Transverse colon (tissue), 3 donors: ENCODE results near the gene SRI.

Source experiments
- CTCF ChIP-seq, 5 experiments: fragments of 200-600 bp in 3 of 5; fragments of 450-650 bp in 2 of 5; sonication (generic) in 3 of 5; IDR thresholded peaks; 1 replicate in 2 of 5; 2 replicates in 3 of 5; pipeline ENCODE4 v1.5.1; 2016 to 2017; ENCODE audit warnings: antibody characterized with exemption in 5 of 5, inconsistent platforms in 3 of 5, mild to moderate bottlenecking in 2 of 5, moderate library complexity in 1 of 5
- EP300 ChIP-seq: sonication (generic); formaldehyde crosslinking; IDR thresholded peaks from one replicate; pipeline ENCODE4 v1.6.1; 2017; ENCODE audit warnings: antibody characterized with exemption, low read depth
- POLR2A ChIP-seq: fragments of 450-650 bp; IDR thresholded peaks from one replicate; pipeline ENCODE4 v1.6.1; 2016; ENCODE audit warnings: antibody characterized with exemption, mild to moderate bottlenecking, moderate library complexity

DNA sequence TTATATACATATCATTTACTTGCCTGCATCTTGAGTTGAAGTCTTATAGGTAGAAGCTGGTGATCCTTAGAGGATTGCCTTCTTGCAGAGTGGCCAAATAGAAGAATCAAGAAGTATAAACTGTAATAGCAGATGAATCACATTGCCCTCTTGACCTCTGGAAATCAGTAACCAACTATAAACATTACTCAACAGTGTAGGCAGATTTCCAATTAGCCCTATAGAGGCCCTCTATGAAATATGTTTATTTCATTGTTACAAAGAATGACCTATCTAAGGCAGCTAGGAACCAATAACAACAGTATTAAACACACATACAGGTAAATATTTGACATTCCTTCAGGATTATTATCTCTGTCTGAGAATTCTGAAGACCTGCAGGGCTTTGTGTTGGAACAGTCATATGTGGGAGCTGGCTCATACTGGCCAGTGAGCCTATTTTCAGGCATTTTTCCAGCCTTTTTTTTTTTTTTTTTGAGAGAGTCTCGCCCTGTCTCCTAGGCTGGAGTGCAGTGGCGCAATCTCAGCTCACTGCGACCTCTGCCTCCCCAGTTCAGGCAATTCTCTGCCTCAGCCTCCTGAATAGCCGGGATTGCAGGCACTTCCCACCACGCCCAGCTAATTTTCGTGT is 7.2 kb upstream of the SRI start:
- TF ChIP-seq CTCF (IDR thresholded peaks at IDR 0.05) (peak in 1 of 5 experiments; percentile 10), EP300 (no peak), POLR2A (peak; percentile 90)
